HG02642 (cell line): ENCODE results near the gene MCUB.
A peak's percentile ranks its signal among the peaks of the same experiment; 100 is the strongest.
"Not testable (repeated sequence)": the region's sequence is repeated elsewhere in the genome, so short reads cannot be mapped to it uniquely, and the experiment has no call there.

ENCODE experiments used
- ATAC-seq: cut with Tn5 transposase; IDR thresholded peaks from one replicate; pipeline ENCODE4 v1.9.1; 2021; ENCODE audit warnings: mild to moderate bottlenecking; ENCODE audit not compliant: unreplicated experiment, poor library complexity

The MCUB gene

GRCh38 chr4:109576462-109576861, 16.4 kb downstream of the MCUB start:
- no peak for ATAC-seq

- no peak for ATAC-seq
Measured at GRCh38 chr4:109578846-109579245, 18.8 kb downstream of the MCUB start.

GRCh38 chr4:109579997-109580396, 20.0 kb downstream of the MCUB start:
- ATAC-seq = not testable (repeated sequence)

GRCh38 chr4:109588176-109588575, 28.1 kb downstream of the MCUB start:
- ATAC-seq = peak; percentile 98

GRCh38 chr4:109589119-109589518, 29.1 kb downstream of the MCUB start:
- no peak for ATAC-seq

- ATAC-seq = no peak
Measured at GRCh38 chr4:109589605-109590004, 29.6 kb downstream of the MCUB start.

GRCh38 chr4:109590905-109591304, 30.9 kb downstream of the MCUB start:
- no peak for ATAC-seq

GRCh38 chr4:109592367-109592766, 32.3 kb downstream of the MCUB start:
- ATAC-seq = no peak

GRCh38 chr4:109595123-109595522, 35.1 kb downstream of the MCUB start:
- not testable (repeated sequence) for ATAC-seq

GRCh38 chr4:109596420-109597085, 36.5 kb downstream of the MCUB start:
- not testable (repeated sequence) for ATAC-seq

GRCh38 chr4:109599046-109599652, 39.1 kb downstream of the MCUB start:
- ATAC-seq = no peak

- no peak for ATAC-seq
Measured at GRCh38 chr4:109600431-109600830, 40.4 kb downstream of the MCUB start.

- no peak for ATAC-seq
Measured at GRCh38 chr4:109601336-109601735, 41.3 kb downstream of the MCUB start.

- no peak for ATAC-seq
Measured at GRCh38 chr4:109607976-109608375, 47.9 kb downstream of the MCUB start.

- no peak for ATAC-seq
Measured at GRCh38 chr4:109608879-109609278, 48.8 kb downstream of the MCUB start.

GRCh38 chr4:109609431-109609830, 49.4 kb downstream of the MCUB start:
- ATAC-seq = no peak

GRCh38 chr4:109610489-109610888, 50.4 kb downstream of the MCUB start:
- no peak for ATAC-seq

- ATAC-seq = no peak
Measured at GRCh38 chr4:109611045-109611646, 51.1 kb downstream of the MCUB start.

- no peak for ATAC-seq
Measured at GRCh38 chr4:109614015-109614414, 54.0 kb downstream of the MCUB start.

- ATAC-seq = no peak
Measured at GRCh38 chr4:109614466-109614865, 54.4 kb downstream of the MCUB start.

- ATAC-seq = no peak
Measured at GRCh38 chr4:109615742-109616141, 55.7 kb downstream of the MCUB start.

- ATAC-seq = no peak
Measured at GRCh38 chr4:109616243-109616642, 56.2 kb downstream of the MCUB start.
